Panc1 (cell line): ENCODE results near the gene VHLL. TPM values are rescaled to one million over a fixed set of nuclear protein-coding genes. Genes with fewer than 3 reads are reported as not detected.
A peak's percentile ranks its signal among the peaks of the same experiment; 100 is the strongest.
"Not testable (repeated sequence)": the region's sequence is repeated elsewhere in the genome, so short reads cannot be mapped to it uniquely, and the experiment has no call there.

Source experiments
- ATAC-seq: fragments of 200-7000 bp; cut with Tn5 transposase; 2 replicates; pipeline ENCODE4 v1.9.1; 2020; ENCODE audit warnings: mild to moderate bottlenecking, moderate library complexity
- BruUV-seq: library from RNA; stranded (reverse); fragments of 400-500 nt; replicated peaks from 2 replicates; lab custom pipeline; 2021; lab: Mats Ljungman, UMichigan
- CTCF ChIA-PET: fragments of 300-600 bp; sonication (Branson Sonifier 250); formaldehyde crosslinking; loops from one replicate; lab custom pipeline; 2022; ENCODE audit warnings: antibody characterized with exemption; lab: Charles Lee
- POLR2A ChIA-PET: fragments of 300-600 bp; sonication (Branson Sonifier 250); formaldehyde crosslinking; loops from one replicate; lab custom pipeline; 2022; ENCODE audit warnings: antibody characterized with exemption; lab: Charles Lee
- DNase-seq: peaks from one replicate; pipeline ENCODE4 v3.0.0-alpha.2; 2010; ENCODE audit warnings: low read depth, low spot score
- H3K27ac ChIP-seq: 2 replicates; pipeline ENCODE4 v1.5.1; 2011; ENCODE audit warnings: mild to moderate bottlenecking, low read length, inconsistent platforms
- H3K27me3 ChIP-seq: fragments of 200-500 bp; sonication (Bioruptor generic); 2 replicates; pipeline ENCODE4 v1.6.0; 2014; ENCODE audit warnings: low read length, inconsistent platforms; ENCODE audit not compliant: control insufficient read depth, insufficient read depth
- H3K36me3 ChIP-seq: fragments of 200-500 bp; sonication (Bioruptor generic); 2 replicates; pipeline ENCODE4 v1.5.1; 2014; ENCODE audit warnings: inconsistent platforms, mild to moderate bottlenecking, low read length, moderate library complexity; ENCODE audit not compliant: control insufficient read depth, insufficient read depth
- H3K4me1 ChIP-seq: 2 replicates; pipeline ENCODE4 v1.5.1; 2011; ENCODE audit warnings: inconsistent platforms, mild to moderate bottlenecking, low read length, moderate library complexity; ENCODE audit not compliant: control insufficient read depth, insufficient read depth
- H3K4me3 ChIP-seq, 2 experiments: 2 replicates each; pipeline ENCODE4 v1.5.1; 2011 to 2012; ENCODE audit warnings: low read depth in 2 of 2, low read length in 2 of 2, mild to moderate bottlenecking in 2 of 2, inconsistent platforms in 1 of 2, moderate library complexity in 1 of 2
- H3K9me3 ChIP-seq: fragments of 200-500 bp; sonication (Bioruptor generic); 2 replicates; pipeline ENCODE4 v1.5.1; 2014; ENCODE audit warnings: low read depth, mild to moderate bottlenecking, inconsistent platforms, low read length, moderate library complexity; ENCODE audit not compliant: control insufficient read depth, insufficient read depth
- CTCF ChIP-seq: fragments of 450-650 bp; IDR thresholded peaks from 2 replicates; pipeline ENCODE4 v1.5.1; 2017; ENCODE audit warnings: mild to moderate bottlenecking
- POLR2AphosphoS5 ChIP-seq: IDR thresholded peaks from 2 replicates; pipeline ENCODE4 v1.6.1; 2012; ENCODE audit warnings: mild to moderate bottlenecking, low read depth, low read length, moderate library complexity
- REST ChIP-seq, 2 experiments: IDR thresholded peaks; 2 replicates each; pipeline ENCODE4 v1.6.1; 2011 to 2012; ENCODE audit warnings: low read depth in 2 of 2, control low read depth in 1 of 2, low read length in 1 of 2, mild to moderate bottlenecking in 1 of 2, moderate library complexity in 1 of 2; ENCODE audit not compliant: insufficient read depth in 1 of 2
- SIN3A ChIP-seq: IDR thresholded peaks from 2 replicates; pipeline ENCODE4 v1.6.1; 2012; ENCODE audit warnings: low read depth, mild to moderate bottlenecking, low read length, moderate library complexity, borderline replicate concordance; ENCODE audit not compliant: insufficient read depth
- TCF7L2 ChIP-seq: IDR thresholded peaks from 2 replicates; pipeline ENCODE4 v1.6.1; 2011; ENCODE audit warnings: mild to moderate bottlenecking, low read depth, low read length, inconsistent platforms
- in situ Hi-C: cut with HindIII; loops from 2 replicates; pipeline ENCODE4 v1.10.0; 2016; ENCODE audit warnings: low sequenced_read_pairs, low pct_unique_long_range_greater_than_20kb
- intact Hi-C: fragments of 100-400 bp; cut with micrococcal nuclease; formaldehyde crosslinking; loops from one replicate; pipeline ENCODE4 v1.10.0; 2022; ENCODE audit not compliant: unreplicated experiment
- total RNA-seq: library from RNA; stranded (reverse); gene quantifications from one replicate; pipeline ENCODE4 v1.2.1, GENCODE V29; 2021; ENCODE audit not compliant: unreplicated experiment

The VHLL gene
- total RNA-seq, 1 experiment from 2014 or later = 0.28 TPM

- ChIA-PET CTCF (interaction anchor here (0.6 to 0.7 kb wide), 2 partner anchors 38 to 70 kb away, joined by 3 read pairs; no protein-coding TSS in a partner anchor), POLR2A (interaction anchor here (0.6 kb wide), 2 partner anchors 11 to 34 kb away, joined by 3 to 4 read pairs; no protein-coding TSS in a partner anchor)
- ATAC-seq (no peak), DNase-seq (no peak)
- intact Hi-C loops (no loop called here), in situ Hi-C loops (no loop called here)
- Histone ChIP-seq H3K27me3 (no peaks in the 10 kb centered on the region), H3K36me3 (peaks cover 39% of the 10 kb centered on the region), H3K4me1 (peaks cover 11% of the 10 kb centered on the region), H3K27ac (peak overlapping the region; percentile 98), H3K4me3 (peak overlapping the region; percentile 99), H3K9me3 (no peaks in the 10 kb centered on the region)
- TF ChIP-seq POLR2AphosphoS5 (no peak), TCF7L2 (no peak)
- BruUV-seq = TSS peak; percentile 75
These were observed 38.2 kb upstream of the VHLL start for GRCh38 chr1:156337052-156337887.

- Histone ChIP-seq H3K36me3 (peaks cover 42% of the 10 kb centered on the region), H3K4me1 (peaks cover 11% of the 10 kb centered on the region), H3K27ac (peak overlapping the region; percentile 98), H3K27me3 (no peaks in the 10 kb centered on the region), H3K9me3 (no peaks in the 10 kb centered on the region), H3K4me3 (peak overlapping the region; percentile 99)
- no TSS peak for BruUV-seq
- in situ Hi-C loops = no loop called here
- CTCF ChIA-PET = interaction anchor here (0.6 kb wide), 1 partner anchor 37 kb away, joined by 3 read pairs; no protein-coding TSS in a partner anchor
- TF ChIP-seq REST (IDR thresholded peaks at IDR 0.05; ENCODE audit: insufficient read depth in 1 of 2, low read depth in 2 of 2, low read length in 1 of 2) (no peak), TCF7L2 (no peak), CTCF (no peak), POLR2AphosphoS5 (no peak), SIN3A (no peak)
- DNase-seq (no peak), ATAC-seq (no peak)
- POLR2A ChIA-PET = no interaction called here
- intact Hi-C loops = no loop called here
These were observed 37.1 kb upstream of the VHLL start for GRCh38 chr1:156336242-156336641.

- ATAC-seq, H3K9me3 ChIP-seq, H3K4me3 ChIP-seq, intact Hi-C loops, DNase-seq, POLR2A ChIA-PET, BruUV-seq, H3K4me1 ChIP-seq, H3K27ac ChIP-seq, H3K27me3 ChIP-seq, in situ Hi-C loops: not testable (repeated sequence)
- CTCF ChIA-PET = interaction anchor here (0.7 kb wide), 1 partner anchor 136 kb away, joined by 3 read pairs; no protein-coding TSS in a partner anchor
- H3K36me3 ChIP-seq = peaks cover 29% of the 10 kb centered on the region
These were observed 24.1 kb upstream of the VHLL start for GRCh38 chr1:156323179-156323578.
